ENCODE data around the gene FYN.

DNA sequence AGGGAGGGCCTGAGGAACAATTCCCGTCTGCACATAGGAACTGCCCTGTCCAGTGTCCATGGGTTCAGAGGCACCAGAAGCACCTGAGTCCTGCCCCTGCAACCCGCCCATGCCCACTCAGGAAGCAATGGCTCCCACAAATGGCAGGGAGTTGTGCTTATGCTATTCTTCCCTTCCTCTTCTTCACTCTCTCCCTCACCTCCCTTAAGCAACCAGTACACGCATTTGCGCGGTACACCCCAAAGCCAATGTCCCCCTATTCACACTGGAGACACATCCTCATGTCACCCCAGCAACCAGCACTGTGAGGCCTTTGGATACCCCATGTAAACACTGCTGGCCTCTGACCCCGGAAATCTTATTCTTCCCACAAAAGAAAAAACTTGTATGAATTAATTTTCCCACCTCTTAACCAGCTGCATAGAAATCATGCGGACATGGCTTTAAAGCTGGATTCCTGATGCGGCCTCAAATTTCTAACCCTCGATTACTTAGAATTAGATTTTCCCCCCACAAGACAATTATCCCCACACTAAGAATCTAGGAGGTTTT lies 30.9 kb downstream of the FYN start:
- TF ChIP-seq, protein P1, sequence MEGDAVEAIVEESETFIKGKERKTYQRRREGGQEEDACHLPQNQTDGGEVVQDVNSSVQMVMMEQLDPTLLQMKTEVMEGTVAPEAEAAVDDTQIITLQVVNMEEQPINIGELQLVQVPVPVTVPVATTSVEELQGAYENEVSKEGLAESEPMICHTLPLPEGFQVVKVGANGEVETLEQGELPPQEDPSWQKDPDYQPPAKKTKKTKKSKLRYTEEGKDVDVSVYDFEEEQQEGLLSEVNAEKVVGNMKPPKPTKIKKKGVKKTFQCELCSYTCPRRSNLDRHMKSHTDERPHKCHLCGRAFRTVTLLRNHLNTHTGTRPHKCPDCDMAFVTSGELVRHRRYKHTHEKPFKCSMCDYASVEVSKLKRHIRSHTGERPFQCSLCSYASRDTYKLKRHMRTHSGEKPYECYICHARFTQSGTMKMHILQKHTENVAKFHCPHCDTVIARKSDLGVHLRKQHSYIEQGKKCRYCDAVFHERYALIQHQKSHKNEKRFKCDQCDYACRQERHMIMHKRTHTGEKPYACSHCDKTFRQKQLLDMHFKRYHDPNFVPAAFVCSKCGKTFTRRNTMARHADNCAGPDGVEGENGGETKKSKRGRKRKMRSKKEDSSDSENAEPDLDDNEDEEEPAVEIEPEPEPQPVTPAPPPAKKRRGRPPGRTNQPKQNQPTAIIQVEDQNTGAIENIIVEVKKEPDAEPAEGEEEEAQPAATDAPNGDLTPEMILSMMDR (IDR thresholded peaks at IDR 0.05; ENCODE audit: low read depth, low read length, poor library complexity, severe bottlenecking), result no peak
- TF ChIP-seq EZH2phosphoT487 (IDR thresholded peaks at IDR 0.05; ENCODE audit: borderline replicate concordance, low read length), result no peak

All from DOHH2 (cell line).